Calu3 (cell line): ENCODE data around the gene CD24. TPM values are rescaled to one million over a fixed set of nuclear protein-coding genes. Genes with fewer than 3 reads are reported as not detected.

ENCODE experiments used
- BruUV-seq: library from RNA; stranded (reverse); fragments of 400-500 nt; replicated peaks from 2 replicates; lab custom pipeline; 2021; lab: Mats Ljungman, UMichigan
- CTCF ChIA-PET: fragments of 300-600 bp; sonication (Branson Sonifier 250); formaldehyde crosslinking; loops from one replicate; lab custom pipeline; 2022; ENCODE audit warnings: antibody characterized with exemption; lab: Charles Lee
- DNase-seq: peaks from one replicate; pipeline ENCODE4 v3.0.0; 2022
- H3K27ac Mint-ChIP-seq: one replicate; pipeline ENCODE4 v1.8.0; 2022; ENCODE audit warnings: mixed read lengths; ENCODE audit not compliant: unreplicated experiment
- H3K27me3 Mint-ChIP-seq: one replicate; pipeline ENCODE4 v1.8.0; 2022; ENCODE audit warnings: mixed read lengths; ENCODE audit not compliant: unreplicated experiment
- H3K36me3 Mint-ChIP-seq: one replicate; pipeline ENCODE4 v1.8.0; 2022; ENCODE audit warnings: mild to moderate bottlenecking, moderate library complexity, mixed read lengths; ENCODE audit not compliant: insufficient read depth, unreplicated experiment
- H3K4me1 Mint-ChIP-seq: one replicate; pipeline ENCODE4 v1.8.0; 2022; ENCODE audit warnings: mild to moderate bottlenecking, low read depth, mixed read lengths; ENCODE audit not compliant: unreplicated experiment
- H3K4me3 Mint-ChIP-seq: one replicate; pipeline ENCODE4 v1.8.0; 2022; ENCODE audit warnings: mild to moderate bottlenecking, low read depth, moderate library complexity, mixed read lengths; ENCODE audit not compliant: unreplicated experiment
- H3K9me3 Mint-ChIP-seq: one replicate; pipeline ENCODE4 v1.8.0; 2022; ENCODE audit warnings: low read depth, mixed read lengths; ENCODE audit not compliant: unreplicated experiment
- CTCF ChIP-seq: fragments of 200-600 bp; IDR thresholded peaks from one replicate; pipeline ENCODE4 v1.8.0; 2022; ENCODE audit warnings: antibody characterized with exemption; ENCODE audit not compliant: unreplicated experiment
- intact Hi-C: fragments of 100-400 bp; cut with micrococcal nuclease; formaldehyde crosslinking; loops from one replicate; pipeline ENCODE4 v1.10.0; 2022; ENCODE audit not compliant: unreplicated experiment
- total RNA-seq: library from RNA; stranded (reverse); gene quantifications from 2 replicates; pipeline ENCODE4 v1.2.3, GENCODE V29; 2022

CD24 gene
- total RNA-seq, 1 experiment from 2014 or later = 1,415 TPM

GRCh38 chr6:106925948-106926347 lies 48.6 kb downstream of the CD24 start:
- Mint-ChIP-seq H3K27me3 (no peaks in the 10 kb centered on the region), H3K4me3 (no peak overlapping the region), H3K4me1 (peaks cover 23% of the 10 kb centered on the region), H3K36me3 (peaks cover 12% of the 10 kb centered on the region), H3K9me3 (no peaks in the 10 kb centered on the region), H3K27ac (no peak overlapping the region)
- BruUV-seq = no TSS peak
- intact Hi-C loops = loop anchor here (5.0 kb wide), 1 partner anchor 36 kb away; no protein-coding TSS in a partner anchor
- no peak for TF ChIP-seq CTCF
- no peak for DNase-seq
- CTCF ChIA-PET = no interaction called here

GRCh38 chr6:106924694-106925523 lies 49.6 kb downstream of the CD24 start:
- no peak for TF ChIP-seq CTCF
- intact Hi-C loops = loop anchor here (1.0 to 5.0 kb wide), 3 partner anchors 37 to 126 kb away; no protein-coding TSS in a partner anchor
- peak; percentile 84 for DNase-seq
- Mint-ChIP-seq H3K4me3 (peak overlapping the region; percentile 58), H3K27me3 (no peaks in the 10 kb centered on the region), H3K36me3 (peaks cover 12% of the 10 kb centered on the region), H3K4me1 (peaks cover 23% of the 10 kb centered on the region), H3K27ac (peak overlapping the region; percentile 42), H3K9me3 (no peaks in the 10 kb centered on the region)
- CTCF ChIA-PET = interaction anchor here (0.9 to 1.9 kb wide), 2 partner anchors 24 to 54 kb away, joined by 3 to 4 read pairs; no protein-coding TSS in a partner anchor
- BruUV-seq = no TSS peak

GRCh38 chr6:106922626-106923025 lies 51.9 kb downstream of the CD24 start:
- H3K9me3 Mint-ChIP-seq = no peaks in the 10 kb centered on the region
- no TSS peak for BruUV-seq
- no peak overlapping the region for H3K27ac Mint-ChIP-seq
- CTCF ChIA-PET = interaction anchor here (0.7 kb wide), 1 partner anchor 12 kb away, joined by 19 read pairs; no protein-coding TSS in a partner anchor
- peaks cover 8% of the 10 kb centered on the region for H3K36me3 Mint-ChIP-seq
- peaks cover 17% of the 10 kb centered on the region for H3K4me1 Mint-ChIP-seq
- no peak overlapping the region for H3K4me3 Mint-ChIP-seq
- intact Hi-C loops = loop anchor here (5.0 kb wide), 1 partner anchor 40 kb away; no protein-coding TSS in a partner anchor
- no peak for DNase-seq
- no peaks in the 10 kb centered on the region for H3K27me3 Mint-ChIP-seq
- TF ChIP-seq CTCF = no peak

Other genes with a start within 250 kb of the CD24 start
- 19.1 and 24.2 TPM in 2 replicates for gene MTRES1, start 53.5 kb upstream of the CD24 start, total RNA-seq
- gene BEND3, start 140.8 kb upstream of the CD24 start, total RNA-seq = 10.0 and 11.8 TPM in 2 replicates